Femur (tissue), 1 donor: ENCODE measurements around the gene WDPCP.
"Not testable (repeated sequence)": the region's sequence is repeated elsewhere in the genome, so short reads cannot be mapped to it uniquely, and the experiment has no call there.

ENCODE experiments used
- DNase-seq: peaks from one replicate; pipeline ENCODE4 v3.0.0-alpha.2; 2017

The WDPCP gene

DNA sequence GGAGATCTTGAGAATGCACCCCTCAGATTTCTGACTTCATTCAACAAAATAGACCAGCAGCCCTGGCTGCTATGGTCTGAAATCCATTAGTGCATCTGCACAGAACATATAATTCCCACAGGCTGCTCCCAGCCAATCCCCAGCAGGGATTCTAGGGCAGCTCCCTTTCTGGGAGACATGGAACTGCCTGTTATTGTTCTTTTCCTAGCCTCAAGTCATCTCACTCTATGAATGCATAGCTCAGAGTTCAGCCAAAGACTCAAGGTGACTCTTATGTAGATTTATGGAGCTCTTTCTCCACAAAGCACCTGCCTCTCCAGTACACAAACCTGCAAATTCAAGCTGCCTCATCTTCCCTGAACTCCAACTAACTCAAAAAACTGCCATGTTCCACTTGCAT lies 241.9 kb downstream of the WDPCP start:
- no peak for DNase-seq

DNA sequence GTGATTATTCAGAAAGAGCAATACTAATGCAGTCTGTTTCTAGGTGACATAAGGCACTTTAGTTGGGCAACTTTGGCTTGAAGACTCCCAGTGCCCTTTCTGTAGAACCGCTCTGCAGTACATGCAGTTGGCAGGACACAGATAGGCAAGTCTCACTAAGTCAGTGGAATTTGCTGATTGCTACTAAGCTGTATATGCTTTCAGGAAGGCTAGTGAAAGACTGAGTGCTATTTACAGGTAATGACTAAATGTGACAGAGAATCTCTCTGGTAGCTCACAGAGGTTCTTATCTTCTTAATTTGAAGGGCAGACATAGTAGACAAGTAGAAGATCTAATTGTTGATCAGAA lies 243.0 kb downstream of the WDPCP start:
- no peak for DNase-seq

DNA sequence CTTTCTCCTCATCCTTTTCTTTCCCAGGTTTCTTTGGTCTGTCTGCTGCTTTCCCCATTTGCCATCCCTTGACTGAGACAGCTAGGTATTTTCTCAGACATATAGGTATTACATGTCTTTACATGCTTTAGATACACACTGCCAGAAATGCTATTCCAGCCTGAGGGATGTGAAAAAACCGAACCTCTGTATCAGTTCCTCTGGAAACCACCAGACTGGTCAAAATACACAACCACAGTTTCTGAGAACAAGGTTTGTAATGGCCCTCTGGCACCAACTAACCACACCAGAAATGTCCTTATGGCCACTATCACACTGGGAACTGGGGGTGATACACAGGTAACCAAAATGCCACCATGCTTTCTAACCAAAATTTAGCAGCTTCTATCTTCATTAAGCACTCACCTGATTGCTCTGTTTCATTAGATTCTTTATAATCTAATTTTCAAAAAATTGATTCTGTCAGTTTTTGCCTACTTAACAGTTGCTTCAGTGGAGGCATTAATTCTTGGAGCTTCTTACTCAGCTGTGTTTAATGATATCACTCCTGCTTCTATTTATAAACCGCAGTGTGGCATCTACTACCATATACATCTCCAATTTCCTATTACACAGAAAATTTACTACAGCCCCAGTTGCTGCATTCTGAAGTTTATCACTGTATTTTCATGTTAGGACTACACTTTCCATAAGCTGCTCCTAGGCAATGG lies 243.5 kb downstream of the WDPCP start:
- no peak for DNase-seq

DNA sequence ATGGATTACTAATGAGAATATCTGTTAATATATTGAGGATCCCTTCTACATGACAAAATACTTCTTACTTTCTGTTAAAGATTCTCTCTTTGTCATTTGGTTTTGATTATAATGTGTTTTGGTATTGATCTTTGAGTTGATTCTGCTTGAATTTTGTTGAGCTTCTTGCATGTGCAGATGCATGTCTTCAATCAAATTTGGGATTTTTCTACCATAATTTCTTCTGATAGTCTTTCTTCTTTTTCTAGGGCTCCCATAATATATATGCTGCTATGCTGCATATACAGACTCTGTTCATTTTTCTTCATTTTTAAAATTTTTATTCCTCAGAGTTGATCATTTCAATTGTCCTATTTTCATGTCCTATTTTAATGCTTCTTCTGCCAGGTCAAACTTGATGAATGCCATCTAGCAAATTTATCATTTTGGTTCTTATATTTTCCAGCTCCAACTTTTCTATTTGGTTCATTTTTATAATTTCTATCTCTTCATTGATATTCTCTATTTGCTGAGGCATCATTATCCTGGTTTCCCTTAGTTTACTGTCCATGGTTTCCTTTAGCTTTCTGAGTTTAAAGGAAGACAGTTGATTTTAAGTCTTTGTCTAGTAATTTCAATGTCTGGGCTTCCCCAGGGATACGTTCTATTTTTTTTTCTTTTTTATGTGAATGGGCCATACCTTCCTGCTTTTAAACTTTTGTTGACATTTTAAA lies 244.7 kb downstream of the WDPCP start:
- no peak for DNase-seq

DNA sequence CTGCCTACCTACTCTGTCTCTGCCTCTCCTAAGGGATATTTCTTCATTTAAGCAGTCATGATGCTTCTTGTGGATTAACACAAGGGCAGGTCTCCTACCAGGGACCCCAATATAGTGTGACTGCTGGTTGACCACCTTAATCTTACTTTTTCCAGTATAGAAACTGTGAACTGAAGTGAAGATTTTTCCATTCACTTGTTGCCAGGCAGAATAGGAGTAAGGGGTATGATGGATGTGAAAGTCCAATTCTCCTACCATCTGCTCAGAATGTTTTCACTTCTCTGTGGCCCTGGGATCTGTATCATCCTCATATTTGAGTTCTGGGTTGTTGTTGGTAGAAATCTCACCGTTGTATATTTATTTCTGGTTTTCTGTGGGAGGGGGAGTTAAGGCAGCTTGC lies 247.8 kb downstream of the WDPCP start:
- no peak for DNase-seq

DNA sequence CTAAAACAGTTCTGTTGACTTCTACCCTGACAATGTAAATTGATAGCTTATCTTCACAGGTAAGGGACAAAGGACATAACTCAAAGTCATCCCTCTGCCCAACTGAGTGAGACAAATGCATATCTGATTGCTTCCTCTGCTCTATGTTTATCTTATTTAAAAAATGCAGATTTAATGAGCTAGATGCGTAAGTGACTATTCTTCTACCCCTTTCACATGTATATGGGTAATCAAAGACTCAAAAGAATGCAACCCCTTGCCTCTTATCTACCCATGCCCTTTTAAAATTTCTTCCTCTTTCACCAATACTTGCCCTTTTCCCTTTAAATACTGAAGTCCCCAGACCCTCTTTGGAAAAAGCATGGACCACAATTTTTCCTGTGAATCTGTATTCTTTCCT lies 253.4 kb downstream of the WDPCP start:
- DNase-seq, result no peak

DNA sequence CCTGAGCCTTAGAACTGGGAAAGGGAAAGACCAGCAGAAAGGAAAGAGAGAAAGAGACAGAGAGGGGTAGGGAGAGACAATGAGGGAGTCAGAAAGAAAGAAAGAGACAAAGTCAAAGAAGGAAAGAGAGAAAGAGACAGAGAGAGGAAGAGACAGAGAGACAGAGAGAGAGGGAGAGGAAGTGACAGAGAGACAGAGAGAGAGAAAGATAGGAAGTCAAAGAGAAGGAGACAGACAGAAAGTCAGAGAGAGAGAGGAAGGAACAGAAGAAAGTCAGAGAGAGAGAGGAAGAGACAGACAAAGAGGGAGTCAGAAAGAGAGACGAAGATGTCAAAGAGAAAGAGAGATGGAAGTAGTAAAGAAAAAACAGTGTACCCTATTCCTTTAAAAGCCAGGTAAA lies 261.8 kb downstream of the WDPCP start:
- DNase-seq, result no peak

DNA sequence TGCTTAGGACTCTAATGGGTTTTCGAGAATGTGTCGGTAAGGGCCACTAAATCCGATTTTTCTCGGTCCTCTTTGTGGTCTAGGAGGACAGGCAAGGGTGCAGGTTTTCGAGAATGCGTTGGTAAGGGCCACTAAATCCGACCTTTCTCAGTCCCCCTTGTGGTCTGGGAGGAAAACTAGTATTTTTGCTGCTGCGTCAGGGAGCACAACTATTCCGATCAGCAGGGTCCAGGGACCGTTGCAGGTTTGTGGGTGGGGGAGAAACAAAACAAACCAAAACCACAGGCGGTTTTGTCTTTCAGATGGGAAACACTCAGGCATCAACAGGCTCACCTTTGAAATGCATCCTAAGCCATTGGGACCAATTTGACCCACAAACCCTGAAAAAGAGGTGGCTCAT lies 264.6 kb downstream of the WDPCP start:
- DNase-seq, result not testable (repeated sequence)

DNA sequence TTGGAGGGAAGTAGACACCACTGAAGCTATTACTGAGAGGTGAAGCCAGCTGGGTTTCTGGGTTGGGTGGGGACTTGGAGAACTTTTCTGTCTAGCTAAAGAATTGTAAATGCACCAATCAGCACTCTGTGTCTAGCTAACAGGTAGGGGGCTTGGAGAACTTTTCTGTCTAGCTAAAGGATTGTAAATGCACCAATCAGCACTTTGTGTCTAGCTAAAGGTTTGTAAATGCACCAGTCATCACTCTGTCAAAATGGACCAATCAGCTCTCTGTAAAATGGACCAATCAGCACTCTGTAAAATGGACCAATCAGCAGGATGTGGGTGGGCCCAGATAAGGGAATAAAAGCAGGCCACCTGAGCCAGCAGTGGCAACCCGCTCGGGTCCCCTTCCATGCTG lies 266.3 kb downstream of the WDPCP start:
- not testable (repeated sequence) for DNase-seq

DNA sequence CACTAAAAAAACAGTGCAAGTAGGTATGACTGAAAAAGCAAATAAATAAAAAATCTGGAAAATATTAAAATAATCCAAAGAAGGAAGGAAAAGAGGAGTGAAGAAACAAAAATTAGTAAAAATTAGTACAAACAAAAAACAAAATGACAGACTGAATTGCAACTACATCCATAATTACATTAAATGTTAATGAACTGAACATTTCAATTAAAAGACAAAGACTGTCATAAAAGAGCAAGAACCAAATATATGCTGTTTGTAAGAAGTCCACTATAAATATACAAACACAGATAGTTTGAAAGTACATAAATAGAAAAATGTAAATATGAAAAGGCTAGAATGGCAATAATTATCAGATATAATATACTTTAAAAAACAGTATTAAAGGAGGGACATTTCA lies 267.6 kb downstream of the WDPCP start:
- DNase-seq, result no peak

DNA sequence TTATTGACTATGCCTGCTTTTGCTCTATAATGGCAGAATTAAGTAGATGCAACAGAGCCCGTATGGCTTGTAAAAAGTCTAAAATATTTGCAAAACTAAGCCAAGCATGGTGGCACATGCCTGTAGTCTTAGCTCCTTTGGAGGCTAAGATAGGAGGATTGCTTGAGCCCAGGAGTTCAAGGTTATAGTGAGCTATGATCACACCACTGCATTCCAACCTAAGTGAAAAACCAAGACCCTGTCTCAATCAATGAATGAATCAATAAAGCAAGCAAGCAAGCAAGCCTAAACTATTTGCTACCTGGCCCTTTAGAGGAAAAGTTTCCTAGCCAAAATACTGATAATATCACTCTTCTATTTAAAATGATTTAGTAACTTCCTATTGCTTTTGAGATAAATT lies 277.7 kb downstream of the WDPCP start:
- DNase-seq, result no peak

DNA sequence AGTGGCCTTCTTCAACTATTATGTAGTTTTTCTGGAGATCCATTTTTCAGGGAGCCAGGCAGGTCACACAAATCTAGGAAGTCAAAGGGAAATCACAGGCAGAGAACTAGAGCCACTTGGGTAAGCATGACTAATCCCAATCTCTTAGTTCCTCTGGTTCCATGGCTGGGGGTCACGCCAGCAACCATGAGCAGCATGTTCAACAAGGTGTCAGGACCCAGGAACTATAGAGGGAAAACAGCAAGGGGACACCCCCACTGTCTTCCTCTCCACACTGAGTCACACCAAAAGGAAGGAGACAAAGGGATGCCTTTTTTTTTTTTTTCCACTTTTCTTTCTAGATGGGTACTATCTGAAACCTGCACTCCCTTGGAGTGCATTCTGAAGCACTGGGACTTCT lies 286.8 kb downstream of the WDPCP start:
- DNase-seq, result no peak

DNA sequence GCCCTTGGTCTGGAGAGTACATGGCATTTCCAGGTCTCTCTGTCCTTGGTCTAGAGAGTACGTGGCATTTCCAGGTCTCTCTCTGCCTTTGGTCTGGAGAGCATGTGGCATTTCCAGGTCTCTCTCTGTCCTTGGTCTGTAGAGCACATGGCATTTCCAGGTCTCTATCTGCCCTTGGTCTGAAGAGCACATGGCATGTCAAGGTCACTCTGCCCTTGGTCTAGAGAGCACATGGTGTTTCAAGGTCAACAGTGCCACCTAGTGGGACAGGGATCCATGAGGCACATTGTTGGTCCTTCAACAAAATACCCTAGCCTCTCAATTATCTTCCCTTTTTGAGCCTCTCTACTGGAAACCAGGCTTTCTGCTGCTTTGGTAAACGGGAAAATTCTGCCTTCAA lies 287.4 kb downstream of the WDPCP start:
- no peak for DNase-seq

DNA sequence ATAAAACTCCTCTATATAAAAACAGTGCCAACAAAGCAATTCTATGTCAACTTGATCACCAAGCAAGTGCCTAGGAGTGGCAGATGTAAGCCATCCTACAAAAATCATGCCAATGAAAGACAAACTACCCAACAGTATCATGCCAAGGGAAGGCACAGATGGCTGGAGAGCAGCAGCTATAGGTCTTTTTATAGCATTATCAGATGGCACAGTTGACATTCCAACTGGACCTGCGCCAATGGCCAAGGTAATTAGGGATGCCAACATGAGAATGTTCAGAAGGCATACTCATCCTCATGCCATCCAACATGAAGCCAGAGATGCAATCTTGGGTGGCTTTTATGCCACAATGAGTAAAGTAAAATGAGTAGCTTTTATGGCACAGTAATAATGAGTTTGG lies 300.3 kb downstream of the WDPCP start:
- DNase-seq, result no peak

DNA sequence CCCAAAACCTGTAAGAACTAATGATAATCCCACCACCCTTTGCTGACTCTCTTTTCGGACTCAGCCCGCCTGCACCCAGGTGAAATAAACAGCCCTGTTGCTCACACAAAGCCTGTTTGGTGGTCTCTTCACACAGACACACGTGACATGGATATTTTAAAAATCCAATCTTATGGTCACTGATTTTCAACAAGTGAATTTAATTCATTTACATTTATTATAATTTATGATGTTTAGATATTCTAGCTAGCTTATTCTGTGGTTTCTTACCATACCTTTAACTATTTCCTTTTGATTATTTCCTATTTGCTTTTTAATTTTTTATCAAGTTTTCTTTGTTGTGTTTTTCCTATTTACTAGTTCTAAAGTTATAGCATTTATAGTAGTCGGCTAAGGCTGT lies 301.8 kb downstream of the WDPCP start:
- DNase-seq, result not testable (repeated sequence)

DNA sequence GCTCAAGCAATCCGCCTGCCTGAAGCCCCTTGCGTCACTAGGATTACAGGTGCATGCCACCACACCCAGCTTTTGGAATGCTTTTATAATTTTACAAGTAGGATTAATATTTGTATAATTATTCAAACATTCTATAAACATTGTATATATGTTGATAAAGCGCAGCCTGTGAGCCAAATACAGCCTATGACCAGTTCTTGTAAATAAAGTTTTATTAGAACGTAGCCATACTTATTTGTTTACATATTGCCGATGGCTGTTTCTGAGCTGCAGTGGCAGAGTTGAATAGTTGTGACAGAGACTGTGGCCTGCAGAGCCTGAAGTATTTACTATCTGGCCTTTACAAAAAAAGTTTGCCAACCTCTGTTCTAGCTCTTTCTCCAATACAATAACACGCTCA lies 305.0 kb downstream of the WDPCP start:
- DNase-seq, result no peak

DNA sequence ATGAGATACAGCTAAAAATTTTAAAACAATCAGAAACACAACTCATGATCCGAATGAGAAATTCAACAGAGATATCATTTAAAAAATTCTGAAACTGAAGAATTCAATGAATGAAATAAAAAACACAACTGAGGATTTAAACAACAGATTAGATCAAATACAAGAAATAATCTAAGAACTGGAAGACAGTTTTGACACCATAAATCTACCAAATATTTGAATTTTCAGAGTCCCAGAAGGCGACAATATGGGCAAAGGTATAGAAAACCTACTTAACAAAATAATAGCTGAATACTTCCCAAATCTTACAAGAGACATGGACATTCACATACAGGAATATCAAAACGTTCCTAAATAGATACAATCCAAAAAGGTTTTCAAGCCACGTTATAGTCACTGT lies 315.7 kb downstream of the WDPCP start:
- no peak for DNase-seq

DNA sequence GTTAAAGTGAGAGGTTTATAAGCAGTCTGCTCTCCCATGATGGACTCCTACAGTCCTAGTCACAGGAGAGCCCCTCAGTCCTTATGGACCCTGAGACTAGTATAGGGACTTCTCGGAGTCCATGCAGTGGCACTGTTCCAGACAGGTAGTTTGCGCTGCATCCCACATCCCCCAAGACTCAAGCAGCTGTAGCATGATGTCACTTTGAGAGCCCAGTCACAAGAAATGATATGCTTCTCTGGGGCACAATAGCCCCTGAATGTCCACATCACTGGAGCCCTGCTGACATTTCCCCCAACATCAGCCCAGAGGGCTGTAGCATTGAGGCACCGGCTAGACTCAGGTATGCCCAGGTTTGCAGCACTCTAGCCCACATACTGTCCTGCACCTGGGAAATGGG lies 317.6 kb downstream of the WDPCP start:
- no peak for DNase-seq

DNA sequence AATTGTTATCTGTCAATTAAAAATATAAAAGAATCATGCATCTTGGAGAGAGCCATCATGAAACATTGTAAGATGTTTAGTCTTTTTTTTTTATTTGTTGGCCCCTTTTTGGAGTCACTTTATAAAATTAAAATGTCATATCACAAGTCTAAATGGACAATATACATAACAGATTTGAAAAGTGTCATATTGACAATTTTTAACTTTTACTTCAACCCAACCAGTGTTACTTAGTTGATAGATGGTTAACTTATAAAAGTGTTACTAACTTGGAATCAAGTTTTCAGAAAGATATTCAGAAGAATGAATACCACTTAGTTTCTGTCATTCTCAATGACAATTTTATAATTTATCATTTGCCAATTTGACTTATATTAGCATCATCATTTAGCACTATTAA lies 319.3 kb downstream of the WDPCP start:
- DNase-seq, result no peak

DNA sequence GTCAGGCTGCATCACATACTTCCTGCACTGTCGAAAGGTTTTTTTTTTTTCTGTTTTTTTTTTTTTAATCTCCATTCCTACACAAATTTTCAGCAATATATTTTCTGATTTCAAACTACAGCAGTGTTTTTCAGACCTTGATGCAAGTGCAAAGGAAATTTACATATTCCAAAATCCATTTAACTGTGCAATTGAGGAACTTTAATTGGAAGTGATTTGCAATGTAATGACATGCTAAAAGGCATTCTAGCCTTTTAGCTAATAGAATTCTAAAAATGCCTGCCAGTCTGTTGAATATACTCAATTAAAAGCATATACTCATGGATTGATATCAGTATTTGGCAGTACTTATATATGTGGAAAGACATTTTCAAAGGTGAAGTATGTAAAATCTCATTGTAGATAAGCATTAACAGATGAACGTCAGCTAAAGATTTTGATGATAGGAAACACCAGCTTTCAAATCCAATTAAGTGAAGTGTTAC lies 327.1 kb downstream of the WDPCP start:
- no peak for DNase-seq

DNA sequence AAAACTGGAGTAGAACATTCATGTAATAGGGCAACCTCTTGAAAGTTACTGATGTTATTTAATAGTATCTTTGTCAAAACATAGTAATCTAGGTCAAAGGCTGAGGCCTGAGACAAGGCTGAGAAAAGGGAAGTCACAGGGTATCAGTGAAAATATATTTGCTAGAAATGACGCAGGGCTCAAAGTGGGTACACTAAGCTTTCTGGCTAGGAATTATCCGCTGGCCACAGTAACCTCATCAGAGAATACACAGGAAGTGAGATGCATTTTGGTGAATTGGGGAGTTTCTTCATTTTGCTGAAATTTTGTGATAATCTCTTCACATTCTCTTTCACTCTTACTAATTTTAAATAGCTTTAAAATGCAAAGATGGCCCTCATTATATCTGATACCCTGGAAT lies 330.8 kb downstream of the WDPCP start:
- no peak for DNase-seq

DNA sequence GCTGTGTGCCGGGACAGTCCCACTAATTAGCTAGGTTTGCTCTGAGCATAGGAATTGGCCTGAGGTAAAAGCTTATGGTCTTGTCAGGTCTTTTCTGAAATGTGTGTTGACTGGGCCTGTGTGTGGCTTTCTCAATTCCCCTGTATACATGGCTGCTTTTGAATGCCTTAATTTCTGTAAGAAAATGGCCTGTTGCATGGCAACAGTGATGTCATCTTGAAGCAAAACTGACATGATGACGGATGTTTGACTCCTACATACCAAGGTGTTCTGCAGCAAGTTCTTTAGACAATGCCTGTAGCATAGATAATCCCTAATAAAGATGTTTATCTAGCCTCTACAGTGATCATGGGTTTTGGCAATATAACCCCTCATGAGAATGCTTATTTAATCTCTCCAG lies 339.1 kb downstream of the WDPCP start:
- no peak for DNase-seq

DNA sequence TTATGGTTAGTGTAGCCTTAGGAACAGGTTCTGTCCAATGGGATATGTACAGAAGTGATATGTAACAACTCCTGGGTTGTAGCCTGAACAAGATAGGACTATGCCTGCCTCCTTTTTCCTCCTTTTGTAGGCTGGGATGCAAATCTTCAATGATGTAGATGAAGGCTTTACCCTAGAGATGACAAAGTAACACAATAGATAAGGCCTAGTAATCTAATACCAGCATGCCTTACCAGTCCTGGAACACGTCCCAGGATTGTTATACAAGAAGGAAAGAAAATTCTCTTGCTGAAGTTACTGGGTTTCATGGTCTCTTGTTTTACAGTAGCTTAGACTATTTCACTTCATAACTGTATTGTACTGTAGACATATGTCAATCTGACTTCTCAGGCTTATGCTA lies 345.5 kb downstream of the WDPCP start:
- DNase-seq, result no peak

DNA sequence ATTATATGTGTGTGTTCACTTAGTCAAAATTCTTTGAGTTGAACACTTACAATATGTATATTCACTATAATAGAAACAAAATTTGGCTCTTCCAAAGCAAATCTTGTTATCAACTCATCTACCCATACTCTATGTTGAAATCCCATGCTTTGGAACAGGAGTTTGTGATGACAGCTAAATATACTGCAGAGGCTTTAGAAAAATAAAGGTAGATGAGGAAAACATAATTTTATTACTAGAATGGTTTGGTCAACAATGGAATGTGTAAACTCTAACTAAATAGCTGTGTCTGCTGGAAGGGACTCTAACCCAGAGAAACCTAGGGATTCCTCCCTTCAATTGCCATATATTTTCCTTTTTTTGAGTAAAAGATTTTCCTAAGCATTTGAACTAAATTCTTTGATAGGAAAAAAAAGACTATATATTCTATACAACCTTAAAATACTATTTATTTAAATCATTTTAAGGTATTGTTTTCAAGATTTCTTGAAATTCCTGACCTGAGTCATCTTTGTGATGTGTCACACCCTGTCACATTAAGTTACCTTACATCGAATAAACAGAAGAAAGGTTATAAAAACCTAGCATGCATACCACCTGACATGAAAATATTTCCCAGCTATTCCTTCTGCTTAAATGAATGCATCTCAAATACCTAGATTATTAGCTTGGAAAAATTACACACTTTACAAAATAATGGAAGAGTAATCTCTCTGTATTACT lies 362.2 kb downstream of the WDPCP start:
- DNase-seq, result no peak
